HG02981 (cell line): ENCODE measurements around the gene CNOT8.

Experiments used
- ATAC-seq: cut with Tn5 transposase; IDR thresholded peaks from one replicate; pipeline ENCODE4 v1.9.1; 2021; ENCODE audit warnings: mild to moderate bottlenecking, moderate library complexity; ENCODE audit not compliant: unreplicated experiment

The CNOT8 gene

DNA sequence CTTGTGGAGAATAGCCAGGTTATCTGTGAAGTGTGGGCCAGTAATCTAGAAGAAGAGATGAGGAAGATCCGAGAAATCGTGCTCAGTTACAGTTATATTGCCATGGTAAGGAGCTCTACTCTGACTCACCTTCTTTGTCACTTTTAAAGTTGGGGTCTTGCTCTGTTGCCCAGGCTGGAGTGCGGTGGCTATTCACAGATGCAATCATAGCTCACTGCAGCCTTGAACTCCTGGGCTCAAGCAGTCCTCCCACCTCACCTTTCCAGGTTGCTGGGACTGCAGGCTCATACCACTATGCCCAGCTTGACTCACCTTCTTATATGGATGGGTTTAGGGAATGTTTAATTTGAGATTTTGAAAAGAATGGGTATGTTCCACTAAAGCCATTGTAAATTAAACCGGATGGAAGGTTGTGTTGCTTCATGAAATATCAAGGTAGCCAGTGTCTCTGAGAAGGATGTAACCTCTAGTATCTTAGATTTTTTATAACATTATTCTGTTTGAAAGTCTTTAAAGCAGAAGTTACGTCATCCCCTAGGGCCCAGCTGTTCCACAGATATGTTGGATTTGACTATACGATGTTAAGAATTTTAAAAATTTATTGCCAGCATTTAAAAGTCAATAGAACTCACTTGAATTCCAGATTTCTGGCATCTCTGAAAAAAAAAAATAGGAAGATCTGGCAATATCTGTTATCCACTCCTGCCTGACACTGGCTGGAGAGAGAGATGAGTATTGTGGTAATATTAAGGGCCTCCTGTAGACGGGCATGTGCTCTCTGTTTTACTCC lies 5.1 kb downstream of the CNOT8 start:
- ATAC-seq = no peak

GRCh38 chr5:154865466-154866184 lies 7.2 kb downstream of the CNOT8 start:
- no peak for ATAC-seq

DNA sequence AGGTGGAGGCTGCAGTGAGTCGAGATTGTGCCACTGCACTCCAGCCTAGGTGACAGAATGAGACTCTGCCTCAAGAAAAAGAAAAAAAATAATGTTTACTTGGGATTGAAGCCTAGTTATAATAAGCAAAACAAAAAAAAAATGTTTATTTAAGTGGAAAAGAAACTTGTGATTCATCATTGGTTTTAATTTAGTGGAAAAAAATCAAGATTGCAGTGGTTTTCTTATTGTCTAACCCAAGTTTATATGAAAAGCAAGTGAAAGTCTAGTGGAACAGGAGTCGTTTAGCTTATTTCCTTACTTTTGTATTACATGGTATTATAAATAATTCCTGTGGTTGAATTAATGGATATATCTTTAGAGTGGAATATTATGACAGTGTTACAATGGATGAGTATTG lies 8.4 kb downstream of the CNOT8 start:
- no peak for ATAC-seq

- no peak for ATAC-seq
These were observed 10.3 kb downstream of the CNOT8 start for GRCh38 chr5:154868702-154869101.

- ATAC-seq = no peak
These were observed 13.3 kb downstream of the CNOT8 start for GRCh38 chr5:154871734-154872133.

- ATAC-seq = no peak
These were observed 15.4 kb downstream of the CNOT8 start for GRCh38 chr5:154873791-154874331.

- no peak for ATAC-seq
These were observed 20.4 kb downstream of the CNOT8 start for GRCh38 chr5:154878642-154879335.

GRCh38 chr5:154881986-154882385 lies 23.6 kb downstream of the CNOT8 start:
- no peak for ATAC-seq

GRCh38 chr5:154884424-154884823 lies 26.0 kb downstream of the CNOT8 start:
- ATAC-seq = no peak

DNA sequence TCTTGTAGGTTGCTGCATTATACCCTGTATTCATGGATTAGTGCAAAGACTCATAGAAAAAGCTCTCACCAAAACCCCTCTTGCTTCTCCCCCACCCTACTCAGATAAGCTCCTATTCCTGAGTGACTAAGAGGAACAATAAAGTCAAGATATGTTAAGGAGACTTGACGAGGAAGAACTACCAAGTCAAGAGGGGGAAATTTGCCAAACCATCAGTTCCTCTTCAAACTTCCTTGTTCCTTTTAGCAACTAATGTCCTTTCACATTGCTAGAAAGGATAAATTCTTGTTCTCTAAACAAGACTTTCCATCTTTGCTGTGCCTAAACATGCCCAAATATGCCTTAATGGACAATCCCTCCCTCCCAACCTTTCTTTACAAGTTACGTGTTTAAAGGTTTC lies 27.0 kb downstream of the CNOT8 start:
- ATAC-seq = no peak

DNA sequence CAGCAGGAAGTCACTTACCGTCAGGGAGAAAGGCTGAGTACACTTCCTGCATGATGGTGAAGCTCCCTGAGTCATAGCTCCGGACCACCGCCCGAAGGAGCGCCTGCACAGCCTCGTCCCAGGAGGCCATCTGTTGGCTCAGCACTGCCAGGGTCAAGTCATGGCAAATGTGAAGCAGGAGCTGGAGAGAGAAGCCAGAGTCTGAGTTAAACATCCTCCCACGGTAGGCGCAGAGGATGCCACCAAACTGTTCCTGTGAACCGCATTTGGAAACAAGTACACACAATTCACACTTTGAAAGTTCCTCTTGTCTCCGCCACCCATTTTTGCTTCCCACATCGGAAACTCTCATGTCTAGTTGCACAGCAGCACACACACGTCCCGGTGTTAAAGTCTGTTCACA lies 33.9 kb downstream of the CNOT8 start:
- no peak for ATAC-seq

DNA sequence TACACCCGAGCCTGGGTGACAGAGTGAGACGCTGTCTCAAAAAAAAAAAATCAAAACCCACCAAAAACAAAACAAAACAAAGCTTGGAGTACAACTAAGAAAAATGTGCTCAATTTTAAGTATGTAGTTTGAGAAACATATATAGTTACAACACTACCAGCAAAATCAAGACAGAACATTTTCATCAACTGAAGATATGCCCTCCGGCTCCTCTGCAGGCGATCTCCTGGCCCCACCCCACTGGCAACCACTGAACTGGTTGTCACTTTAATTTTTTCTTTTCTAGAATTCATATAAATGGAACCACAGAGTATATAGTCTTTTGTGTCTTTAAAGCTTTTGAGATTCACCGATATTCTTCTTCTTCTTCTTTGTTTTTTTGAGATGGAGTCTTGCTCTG lies 35.0 kb downstream of the CNOT8 start:
- ATAC-seq = no peak

DNA sequence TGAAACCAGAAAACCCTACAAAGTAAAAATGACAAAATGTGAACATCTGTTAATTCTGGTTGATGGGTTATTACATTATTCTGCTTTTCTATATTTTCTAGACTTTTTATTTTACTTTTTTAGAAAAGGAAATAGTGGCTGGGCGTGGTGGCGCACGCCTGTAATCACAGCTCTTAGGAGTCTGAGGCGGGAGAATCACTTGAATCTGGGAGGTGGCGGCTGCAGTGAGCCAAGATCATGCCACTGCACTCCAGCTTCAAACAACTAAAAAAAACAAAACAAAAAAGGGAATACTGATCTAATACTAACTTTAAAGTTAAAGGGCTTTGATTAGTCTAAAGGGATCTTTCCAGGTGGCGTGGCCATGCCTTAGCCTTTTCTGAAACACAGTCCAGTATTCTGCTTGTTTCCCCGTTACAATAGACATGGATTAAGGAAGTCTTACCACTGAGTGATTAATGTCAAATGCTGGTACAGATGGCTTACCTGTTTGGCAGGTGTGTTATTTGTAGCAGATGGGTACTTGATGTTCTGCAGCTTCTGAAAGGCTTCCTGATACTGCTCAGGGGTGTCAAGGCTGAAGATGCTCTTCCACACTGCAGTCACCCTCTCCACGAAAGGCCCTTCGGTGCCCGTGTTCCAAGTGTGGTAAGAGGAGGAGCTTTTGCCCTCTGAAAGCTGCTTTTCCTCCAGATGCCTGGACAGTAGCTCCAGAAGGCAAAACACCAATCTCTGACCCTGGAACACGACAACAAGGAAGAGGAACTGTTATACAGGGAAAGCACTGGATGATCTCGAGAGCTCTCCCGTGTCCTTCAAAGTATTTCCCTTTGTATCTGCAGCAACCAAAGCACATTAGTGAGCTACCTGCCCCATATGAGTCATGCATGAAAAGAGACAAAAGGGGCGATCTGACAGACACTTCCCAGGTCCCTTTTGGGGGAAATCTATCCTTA lies 37.5 kb downstream of the CNOT8 start:
- no peak for ATAC-seq

- ATAC-seq = no peak
These were observed 38.2 kb downstream of the CNOT8 start for GRCh38 chr5:154896562-154897165.

GRCh38 chr5:154898210-154898609 lies 39.8 kb downstream of the CNOT8 start:
- ATAC-seq = no peak

- no peak for ATAC-seq
These were observed 40.9 kb downstream of the CNOT8 start for GRCh38 chr5:154899151-154899816.

DNA sequence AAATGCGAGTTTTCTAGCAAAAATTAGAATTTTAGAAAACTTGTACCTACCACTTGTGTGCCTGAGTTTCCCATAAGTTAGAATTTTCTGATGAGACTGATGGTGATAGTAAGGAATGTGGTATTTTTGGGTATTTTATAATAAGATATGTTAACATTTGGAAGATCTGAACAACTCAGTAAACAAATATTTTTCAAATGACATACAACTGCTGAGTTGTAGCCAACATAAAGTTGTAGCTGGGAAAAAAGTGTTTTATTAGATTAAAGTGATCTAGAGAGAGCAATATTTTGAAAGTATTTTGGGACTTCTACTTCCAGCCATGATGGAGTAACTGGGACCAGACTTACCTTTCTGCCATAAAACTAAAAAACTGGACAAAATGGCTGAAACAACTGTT lies 41.6 kb downstream of the CNOT8 start:
- no peak for ATAC-seq

GRCh38 chr5:154901276-154901675 lies 42.8 kb downstream of the CNOT8 start:
- no peak for ATAC-seq

GRCh38 chr5:154901913-154902312 lies 43.5 kb downstream of the CNOT8 start:
- ATAC-seq = no peak
